Measurements from ENCODE around the gene TRIM44.

DNA sequence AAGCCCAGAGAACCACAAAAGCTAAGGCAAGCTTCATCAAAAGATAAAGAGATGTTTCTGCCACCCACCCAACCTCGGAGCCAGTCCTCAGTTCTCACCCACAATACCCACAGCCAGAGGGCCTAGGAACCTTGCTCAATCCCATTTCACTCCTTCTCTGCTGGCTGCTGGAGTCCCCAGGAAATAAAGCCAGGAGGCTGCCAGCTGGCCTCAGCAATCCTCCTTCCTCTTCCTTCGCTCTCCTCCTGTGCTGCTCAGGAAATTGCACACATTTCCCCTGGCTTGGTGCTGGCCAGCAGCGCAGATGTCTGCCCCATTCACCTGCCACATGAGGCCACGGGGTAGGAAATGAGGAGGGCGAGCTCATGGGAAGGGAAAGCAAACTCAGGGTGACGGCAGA is 189.5 kb downstream of the TRIM44 start:
- no peak for TF ChIP-seq POLR2A (IDR thresholded peaks at IDR 0.05; ENCODE audit: low read length)
- no peak for TF ChIP-seq GATA1 (IDR thresholded peaks at IDR 0.05; ENCODE audit: low read depth, low read length)
